SU-DHL-6 (cell line): ENCODE data around the gene MCUR1.

ENCODE experiments used
- H2AFZ ChIP-seq: fragments of 200-600 bp; sonication (generic); 2 replicates; pipeline ENCODE4 v1.6.1; 2014; ENCODE audit warnings: low read depth, mild to moderate bottlenecking, moderate library complexity, mixed read lengths, antibody characterized with exemption, low read length; ENCODE audit not compliant: severe bottlenecking
- H3F3A ChIP-seq: fragments of 200-600 bp; shearing (Covaris generic); 2 replicates; pipeline ENCODE4 v1.6.0; 2016; ENCODE audit warnings: antibody characterized with exemption, mild to moderate bottlenecking; ENCODE audit not compliant: insufficient read depth
- H3K27ac ChIP-seq: fragments of 200-600 bp; sonication (generic); 2 replicates; pipeline ENCODE4 v1.5.1; 2016; ENCODE audit warnings: low read depth, mild to moderate bottlenecking, low read length, moderate library complexity, mixed read lengths
- H3K27me3 ChIP-seq: fragments of 200-600 bp; sonication (generic), shearing (Covaris generic); 2 replicates; pipeline ENCODE4 v1.6.0; 2014; ENCODE audit warnings: mild to moderate bottlenecking, low read length
- H3K36me3 ChIP-seq: fragments of 200-600 bp; sonication (generic); 2 replicates; pipeline ENCODE4 v1.6.1; 2014; ENCODE audit warnings: mild to moderate bottlenecking, low read length, mixed read lengths
- H3K4me2 ChIP-seq: fragments of 300-600, 200-600 bp; shearing (Covaris generic), sonication (generic); 2 replicates; pipeline ENCODE4 v1.6.0; 2014; ENCODE audit warnings: low read length, low read depth, mild to moderate bottlenecking; ENCODE audit not compliant: poor library complexity, severe bottlenecking
- H3K4me3 ChIP-seq: fragments of 200-600 bp; sonication (generic); 2 replicates; pipeline ENCODE4 v1.5.1; 2014; ENCODE audit warnings: antibody characterized with exemption, low read length, mild to moderate bottlenecking, mixed read lengths; ENCODE audit not compliant: insufficient read depth, poor library complexity, severe bottlenecking
- H3K79me2 ChIP-seq: fragments of 200-600 bp; sonication (generic); 2 replicates; pipeline ENCODE4 v1.6.1; 2014; ENCODE audit warnings: mild to moderate bottlenecking, low read length, moderate library complexity; ENCODE audit not compliant: insufficient read depth
- H3K9ac ChIP-seq: fragments of 200-600 bp; sonication (generic); 2 replicates; pipeline ENCODE4 v1.7.0; 2014; ENCODE audit warnings: mild to moderate bottlenecking, low read length
- H3K9me2 ChIP-seq: fragments of 200-600 bp; sonication (generic); replicated peaks from 2 replicates; pipeline ENCODE4 v1.6.1; 2014; ENCODE audit warnings: low read length; ENCODE audit not compliant: insufficient read depth
- H3K9me3 ChIP-seq: fragments of 200-600 bp; sonication (generic); 2 replicates; pipeline ENCODE4 v1.6.1; 2014; ENCODE audit warnings: low read length, mixed read lengths; ENCODE audit not compliant: insufficient read depth
- H4K20me1 ChIP-seq: fragments of 200-600 bp; sonication (generic); 2 replicates; pipeline ENCODE4 v1.6.1; 2014; ENCODE audit warnings: low read depth, mild to moderate bottlenecking, antibody characterized with exemption, low read length, moderate library complexity, mixed read lengths
- EZH2phosphoT487 ChIP-seq: fragments of 200-600 bp; sonication (generic), shearing (Covaris generic); conservative IDR thresholded peaks from 2 replicates; pipeline ENCODE4 v1.6.1; 2018; ENCODE audit warnings: mild to moderate bottlenecking, antibody characterized with exemption, low read length, moderate library complexity, mixed read lengths
- TF ChIP-seq, protein P1 (sequence below): fragments of 200-600 bp; sonication (generic); IDR thresholded peaks from one replicate; pipeline ENCODE4 v1.5.1; 2017; ENCODE audit warnings: antibody characterized with exemption, mild to moderate bottlenecking, low read length, moderate library complexity; ENCODE audit not compliant: insufficient read depth, poor library complexity, severe bottlenecking

MCUR1 gene

GRCh38 chr6:13859871-13860555 is 45.7 kb upstream of the MCUR1 start:
- Histone ChIP-seq H3K9me2 (no peaks in the 10 kb centered on the region), H2AFZ (no peak overlapping the region), H3K79me2 (no peaks in the 10 kb centered on the region), H3K27ac (no peak overlapping the region), H3K36me3 (no peaks in the 10 kb centered on the region), H3F3A (no peaks in the 10 kb centered on the region), H3K9ac (no peak overlapping the region), H3K27me3 (no peaks in the 10 kb centered on the region), H4K20me1 (no peaks in the 10 kb centered on the region), H3K4me3 (no peak overlapping the region), H3K9me3 (no peaks in the 10 kb centered on the region), H3K4me2 (no peak overlapping the region)
- no peak for TF ChIP-seq EZH2phosphoT487
- TF ChIP-seq, protein P1, sequence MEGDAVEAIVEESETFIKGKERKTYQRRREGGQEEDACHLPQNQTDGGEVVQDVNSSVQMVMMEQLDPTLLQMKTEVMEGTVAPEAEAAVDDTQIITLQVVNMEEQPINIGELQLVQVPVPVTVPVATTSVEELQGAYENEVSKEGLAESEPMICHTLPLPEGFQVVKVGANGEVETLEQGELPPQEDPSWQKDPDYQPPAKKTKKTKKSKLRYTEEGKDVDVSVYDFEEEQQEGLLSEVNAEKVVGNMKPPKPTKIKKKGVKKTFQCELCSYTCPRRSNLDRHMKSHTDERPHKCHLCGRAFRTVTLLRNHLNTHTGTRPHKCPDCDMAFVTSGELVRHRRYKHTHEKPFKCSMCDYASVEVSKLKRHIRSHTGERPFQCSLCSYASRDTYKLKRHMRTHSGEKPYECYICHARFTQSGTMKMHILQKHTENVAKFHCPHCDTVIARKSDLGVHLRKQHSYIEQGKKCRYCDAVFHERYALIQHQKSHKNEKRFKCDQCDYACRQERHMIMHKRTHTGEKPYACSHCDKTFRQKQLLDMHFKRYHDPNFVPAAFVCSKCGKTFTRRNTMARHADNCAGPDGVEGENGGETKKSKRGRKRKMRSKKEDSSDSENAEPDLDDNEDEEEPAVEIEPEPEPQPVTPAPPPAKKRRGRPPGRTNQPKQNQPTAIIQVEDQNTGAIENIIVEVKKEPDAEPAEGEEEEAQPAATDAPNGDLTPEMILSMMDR, result no peak

DNA sequence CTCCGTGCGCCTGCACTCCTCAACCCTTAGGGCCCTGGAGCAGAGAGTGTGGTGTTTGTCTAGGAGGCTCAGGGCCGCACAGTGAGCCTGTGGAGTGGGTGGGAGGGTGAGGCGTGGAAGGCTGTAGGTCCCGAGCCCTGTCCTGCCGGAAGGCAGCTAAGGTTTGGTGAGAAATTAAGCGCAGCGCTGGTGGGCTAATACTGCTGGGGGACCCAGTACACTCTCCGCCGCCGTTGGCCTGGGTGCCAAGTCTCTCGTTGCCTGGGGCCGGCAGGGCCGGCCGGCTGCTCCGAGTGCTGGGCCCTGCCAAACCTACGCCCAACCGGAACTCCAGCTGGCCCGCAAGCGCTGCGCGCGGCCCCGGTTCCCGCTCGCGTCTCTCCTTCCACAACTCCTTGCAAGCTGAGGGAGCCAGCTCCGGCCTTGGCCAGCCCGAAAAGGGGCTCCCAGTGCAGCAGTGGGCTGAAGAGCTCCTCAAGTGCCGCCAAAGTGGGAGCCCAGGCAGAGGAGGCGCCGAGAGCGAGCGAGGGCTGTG is 40.4 kb upstream of the MCUR1 start:
- Histone ChIP-seq H3K27me3 (no peaks in the 10 kb centered on the region), H3K36me3 (no peaks in the 10 kb centered on the region), H3K9me2 (no peaks in the 10 kb centered on the region), H2AFZ (no peak overlapping the region), H3K9me3 (no peaks in the 10 kb centered on the region), H4K20me1 (no peaks in the 10 kb centered on the region), H3K79me2 (no peaks in the 10 kb centered on the region), H3K9ac (no peak overlapping the region), H3K27ac (no peak overlapping the region), H3F3A (no peaks in the 10 kb centered on the region), H3K4me2 (no peak overlapping the region), H3K4me3 (no peak overlapping the region)
- TF ChIP-seq, protein P1, result no peak
- no peak for TF ChIP-seq EZH2phosphoT487

- Histone ChIP-seq H3K79me2 (no peaks in the 10 kb centered on the region), H4K20me1 (no peaks in the 10 kb centered on the region)
- TF ChIP-seq, protein P1, result no peak
- TF ChIP-seq EZH2phosphoT487, result no peak
Observed at GRCh38 chr6:13853871-13854270, 39.5 kb upstream of the MCUR1 start.

More at GRCh38 chr6:13853871-13854270, 39.5 kb upstream of the MCUR1 start:
- Histone ChIP-seq H3F3A (no peaks in the 10 kb centered on the region), H3K36me3 (no peaks in the 10 kb centered on the region), H3K27ac (no peak overlapping the region), H3K9ac (no peak overlapping the region), H3K9me3 (no peaks in the 10 kb centered on the region), H3K4me3 (no peak overlapping the region), H3K27me3 (no peaks in the 10 kb centered on the region), H3K4me2 (no peak overlapping the region), H2AFZ (no peak overlapping the region), H3K9me2 (no peaks in the 10 kb centered on the region)
